Endothelial cell of umbilical vein (primary cell): Measurements from ENCODE around the gene NCAPH2. TPM values are rescaled to one million over a fixed set of nuclear protein-coding genes. Genes with fewer than 3 reads are reported as not detected.

Source experiments
- BruUV-seq: library from RNA; stranded (reverse); fragments of 400-500 nt; replicated peaks from 2 replicates; lab custom pipeline; 2021; lab: Mats Ljungman, UMichigan
- CTCF ChIA-PET: fragments of 300-600, 350-600 bp; sonication (Branson Sonifier 250); formaldehyde crosslinking; loops from one replicate; lab custom pipeline; 2021; ENCODE audit warnings: antibody characterized with exemption, inconsistent platforms; lab: Charles Lee
- POLR2A ChIA-PET: fragments of 300-600, 350-600 bp; sonication (Branson Sonifier 250); formaldehyde crosslinking; loops from one replicate; lab custom pipeline; 2021; ENCODE audit warnings: antibody characterized with exemption, inconsistent platforms; lab: Charles Lee
- DNase-seq: peaks from one replicate; pipeline ENCODE4 v3.0.0-alpha.2; 2011; ENCODE audit warnings: low read depth, low spot score
- FAIRE-seq: peaks from 2 replicates; lab custom pipeline; 2011; peaks lifted over from hg19 to GRCh38; lab: Jason Lieb, UNC
- H2AFZ ChIP-seq: 2 replicates; pipeline ENCODE4 v1.6.0; 2012; ENCODE audit warnings: low read depth, low read length, control low read depth, inconsistent platforms
- H3K27ac ChIP-seq: 2 replicates; pipeline ENCODE4 v1.5.1; 2011; ENCODE audit warnings: low read depth, mild to moderate bottlenecking, control low read depth, low read length, moderate library complexity; ENCODE audit not compliant: insufficient read depth
- H3K27me3 ChIP-seq, 2 experiments: 2 replicates each; pipeline versions ENCODE4 v1.6.0 to v1.6.1; 2011; ENCODE audit warnings: low read length in 2 of 2, mixed read lengths in 1 of 2; ENCODE audit not compliant: control insufficient read depth in 2 of 2, insufficient read depth in 2 of 2
- H3K36me3 ChIP-seq, 2 experiments: 2 replicates in 1 of 2; 3 replicates in 1 of 2; pipeline ENCODE4 v1.5.1; 2011; ENCODE audit warnings: low read length in 2 of 2, mild to moderate bottlenecking in 1 of 2, moderate library complexity in 1 of 2; ENCODE audit not compliant: control insufficient read depth in 2 of 2, insufficient read depth in 2 of 2; ENCODE audit errors: extremely low read depth in 1 of 2
- H3K4me1 ChIP-seq: 3 replicates; pipeline ENCODE4 v1.5.1; 2011; ENCODE audit warnings: mild to moderate bottlenecking, low read length; ENCODE audit not compliant: control insufficient read depth, insufficient read depth; ENCODE audit errors: extremely low read depth
- H3K4me2 ChIP-seq: 2 replicates; pipeline ENCODE4 v1.6.1; 2011; ENCODE audit warnings: low read length, control low read depth, mixed read lengths; ENCODE audit not compliant: insufficient read depth
- H3K4me3 ChIP-seq, 3 experiments: fragments of 200-600 bp in 1 of 3; sonication (generic), shearing (Covaris generic) in 1 of 3; replicated peaks in 1 of 3; 2 replicates each; pipeline ENCODE4 v1.5.1; 2011 to 2016; ENCODE audit warnings: control low read depth in 3 of 3, low read length in 3 of 3, mild to moderate bottlenecking in 2 of 3, inconsistent platforms in 1 of 3, low read depth in 1 of 3, moderate library complexity in 1 of 3; ENCODE audit not compliant: insufficient read depth in 1 of 3
- H3K79me2 ChIP-seq: 2 replicates; pipeline ENCODE4 v1.6.0; 2012; ENCODE audit warnings: low read length, inconsistent platforms; ENCODE audit not compliant: control insufficient read depth, insufficient read depth
- H3K9ac ChIP-seq: replicated peaks from 2 replicates; pipeline ENCODE3; 2011; ENCODE audit warnings: low read length, control low read depth; ENCODE audit not compliant: insufficient read depth; ENCODE audit errors: extremely low read depth
- H3K9me1 ChIP-seq: replicated peaks from 3 replicates; pipeline ENCODE4 v1.6.0; 2011; ENCODE audit warnings: mild to moderate bottlenecking, low read length; ENCODE audit not compliant: control insufficient read depth, insufficient read depth; ENCODE audit errors: extremely low read depth
- H3K9me3 ChIP-seq: replicated peaks from 2 replicates; pipeline ENCODE4 v1.5.1; 2012; ENCODE audit warnings: low read length, inconsistent platforms; ENCODE audit not compliant: control insufficient read depth, insufficient read depth
- H4K20me1 ChIP-seq: replicated peaks from 2 replicates; pipeline ENCODE3; 2011; ENCODE audit warnings: mild to moderate bottlenecking, low read length; ENCODE audit not compliant: control insufficient read depth, insufficient read depth; ENCODE audit errors: extremely low read depth
- EZH2 ChIP-seq: IDR thresholded peaks from 2 replicates; pipeline ENCODE4 v1.6.1; 2012; ENCODE audit warnings: borderline replicate concordance, low read depth, mild to moderate bottlenecking, moderate library complexity, low read length, inconsistent platforms; ENCODE audit not compliant: severe bottlenecking
- FOS ChIP-seq: IDR thresholded peaks from 2 replicates; pipeline ENCODE4 v1.6.1; 2011; ENCODE audit warnings: mild to moderate bottlenecking, low read length, moderate library complexity, borderline replicate concordance; ENCODE audit not compliant: insufficient read depth
- GATA2 ChIP-seq: IDR thresholded peaks from 2 replicates; pipeline ENCODE4 v1.7.0; 2011; ENCODE audit warnings: low read depth, mild to moderate bottlenecking, moderate library complexity, mixed read lengths, low read length; ENCODE audit not compliant: insufficient read length, insufficient read depth
- JUN ChIP-seq: IDR thresholded peaks from 2 replicates; pipeline ENCODE4 v1.6.1; 2011; ENCODE audit warnings: borderline replicate concordance, low read depth; ENCODE audit not compliant: insufficient read length, insufficient read depth
- MYC ChIP-seq: IDR thresholded peaks from one replicate; pipeline ENCODE4 v1.6.1; 2011; ENCODE audit warnings: mild to moderate bottlenecking, low read depth, low read length
- POLR2A ChIP-seq: IDR thresholded peaks from 2 replicates; pipeline ENCODE4 v1.6.1; 2012; ENCODE audit warnings: low read depth, mild to moderate bottlenecking, control low read depth, low read length
- POLR2AphosphoS5 ChIP-seq: IDR thresholded peaks from 2 replicates; pipeline ENCODE4 v1.6.1; 2012; ENCODE audit warnings: low read depth, mild to moderate bottlenecking, control low read depth, low read length, moderate library complexity; ENCODE audit not compliant: insufficient read depth
- dilution Hi-C: fragments of 300-500 bp; cut with MboI; formaldehyde crosslinking; loops from one replicate; pipeline ENCODE4 v1.15.0; 2019; ENCODE audit warnings: low sequenced_read_pairs; ENCODE audit not compliant: extremely low pct_ligation_motif_present
- intact Hi-C: fragments of 100-400 bp; cut with micrococcal nuclease; formaldehyde crosslinking; loops from one replicate; pipeline ENCODE4 v1.10.0; 2022
- polyA plus RNA-seq, 4 experiments: library from polyadenylated mRNA; depleted of rRNA in 3 of 4; stranded (reverse) in 3 of 4; unstranded in 1 of 4; fragments of >200 nt; gene quantifications; 2 replicates each; pipeline versions ENCODE4 v1.2.1 to v1.2.3, GENCODE V29; 2011 to 2012; ENCODE audit warnings: missing spikeins in 1 of 4
- total RNA-seq: library from RNA; stranded (reverse); gene quantifications from 2 replicates; pipeline ENCODE4 v1.2.3, GENCODE V29; 2021
- TF ChIP-seq, protein P1 (sequence below), 2 donors: IDR thresholded peaks; 1 replicate in 1 of 2; 2 replicates in 1 of 2; pipeline ENCODE4 v1.5.1; 2011; ENCODE audit warnings: low read length in 2 of 2, mild to moderate bottlenecking in 2 of 2, moderate library complexity in 2 of 2, control low read depth in 1 of 2, inconsistent platforms in 1 of 2, low read depth in 1 of 2; ENCODE audit not compliant: insufficient read depth in 1 of 2; ENCODE audit errors: extremely low read depth in 1 of 2
- TF ChIP-seq, protein P2 (sequence below): IDR thresholded peaks from 2 replicates; pipeline ENCODE4 v1.6.1; 2011; ENCODE audit not compliant: insufficient read depth, insufficient read length

The NCAPH2 gene
- total and polyA plus RNA-seq, 2 donors (not counting 3 experiments of a cell fraction or from before 2014, with no cell fraction given): 42.4 to 43.2 TPM

GRCh38 chr22:50531546-50531961 lies 23.5 kb downstream of the NCAPH2 start:
- Histone ChIP-seq H3K27me3 (peaks cover 3 to 13% of the 10 kb centered on the region in 2 experiments), H3K79me2 (no peaks in the 10 kb centered on the region), H3K27ac (no peak overlapping the region), H2AFZ (peak overlapping the region; percentile 55), H3K4me1 (peaks cover 21% of the 10 kb centered on the region), H3K36me3 (no peaks in the 10 kb centered on the region), H4K20me1 (no peaks in the 10 kb centered on the region), H3K9me1 (no peaks in the 10 kb centered on the region), H3K9ac (no peak overlapping the region), H3K4me3 (peak overlapping the region in 2 of 3 experiments; percentile 8 to 36), H3K4me2 (peak overlapping the region; percentile 58), H3K9me3 (no peaks in the 10 kb centered on the region)
- intact Hi-C loops: no loop called here
- dilution Hi-C loops: no loop called here
- ChIA-PET CTCF (interaction anchor here (0.5 to 1.7 kb wide), 3 partner anchors 26 to 89 kb away, joined by 3 to 10 read pairs (median 3); no protein-coding TSS in a partner anchor), POLR2A (no interaction called here)
- TF ChIP-seq MYC: no peak
- no peak for TF ChIP-seq GATA2
- TF ChIP-seq FOS: no peak
- no peak for TF ChIP-seq EZH2
- no peak for TF ChIP-seq JUN
- no peak for TF ChIP-seq POLR2AphosphoS5
- TF ChIP-seq, protein P1, sequence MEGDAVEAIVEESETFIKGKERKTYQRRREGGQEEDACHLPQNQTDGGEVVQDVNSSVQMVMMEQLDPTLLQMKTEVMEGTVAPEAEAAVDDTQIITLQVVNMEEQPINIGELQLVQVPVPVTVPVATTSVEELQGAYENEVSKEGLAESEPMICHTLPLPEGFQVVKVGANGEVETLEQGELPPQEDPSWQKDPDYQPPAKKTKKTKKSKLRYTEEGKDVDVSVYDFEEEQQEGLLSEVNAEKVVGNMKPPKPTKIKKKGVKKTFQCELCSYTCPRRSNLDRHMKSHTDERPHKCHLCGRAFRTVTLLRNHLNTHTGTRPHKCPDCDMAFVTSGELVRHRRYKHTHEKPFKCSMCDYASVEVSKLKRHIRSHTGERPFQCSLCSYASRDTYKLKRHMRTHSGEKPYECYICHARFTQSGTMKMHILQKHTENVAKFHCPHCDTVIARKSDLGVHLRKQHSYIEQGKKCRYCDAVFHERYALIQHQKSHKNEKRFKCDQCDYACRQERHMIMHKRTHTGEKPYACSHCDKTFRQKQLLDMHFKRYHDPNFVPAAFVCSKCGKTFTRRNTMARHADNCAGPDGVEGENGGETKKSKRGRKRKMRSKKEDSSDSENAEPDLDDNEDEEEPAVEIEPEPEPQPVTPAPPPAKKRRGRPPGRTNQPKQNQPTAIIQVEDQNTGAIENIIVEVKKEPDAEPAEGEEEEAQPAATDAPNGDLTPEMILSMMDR (IDR thresholded peaks at IDR 0.05; ENCODE audit: extremely low read depth in 1 of 2, insufficient read depth in 1 of 2, low read depth in 1 of 2, low read length in 2 of 2): no peak
- TF ChIP-seq, protein P2, sequence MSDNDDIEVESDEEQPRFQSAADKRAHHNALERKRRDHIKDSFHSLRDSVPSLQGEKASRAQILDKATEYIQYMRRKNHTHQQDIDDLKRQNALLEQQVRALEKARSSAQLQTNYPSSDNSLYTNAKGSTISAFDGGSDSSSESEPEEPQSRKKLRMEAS: no peak
- TF ChIP-seq POLR2A: no peak
- BruUV-seq: no TSS peak
- no peak for DNase-seq
- no peak for FAIRE-seq
